LNCAP (cell line): Measurements from ENCODE around the gene HEXIM2.

Experiments used
- CTCF ChIP-seq: fragments of 450-650 bp; IDR thresholded peaks from 2 replicates; pipeline ENCODE4 v1.5.1; 2017; ENCODE audit warnings: mild to moderate bottlenecking

Gene HEXIM2

GRCh38 chr17:45147581-45148182 is 14.0 kb upstream of the HEXIM2 start:
- no peak for TF ChIP-seq CTCF

- TF ChIP-seq CTCF: no peak
Measured at GRCh38 chr17:45148183-45149036, 13.3 kb upstream of the HEXIM2 start, which contains the start of gene HEXIM1. TSS of gene HEXIM1 (plus strand) at chr17:45148475. CDS start at chr17:45149191, 716 bp downstream.

GRCh38 chr17:45149037-45149668 is 12.5 kb upstream of the HEXIM2 start:
- peak; percentile 82 for TF ChIP-seq CTCF

- no peak for TF ChIP-seq CTCF
Measured at GRCh38 chr17:45149669-45150664, 11.7 kb upstream of the HEXIM2 start.

- no peak for TF ChIP-seq CTCF
Measured at GRCh38 chr17:45150911-45151809, 10.5 kb upstream of the HEXIM2 start.

- TF ChIP-seq CTCF: no peak
Measured at GRCh38 chr17:45155029-45155428, 6.6 kb upstream of the HEXIM2 start.
